Measurements from ENCODE around the gene CCZ1. TPM values are rescaled to one million over a fixed set of nuclear protein-coding genes. Genes with fewer than 3 reads are reported as not detected.
"Not testable (repeated sequence)": the region's sequence is repeated elsewhere in the genome, so short reads cannot be mapped to it uniquely, and the experiment has no call there.

CCZ1 gene
- total and polyA plus RNA-seq, 3 donors from 2014 or later = 47.4 to 56.1 (median 48.0) TPM

- intact Hi-C loops (cut with DNase I; ENCODE audit: low total_unique reads); H3K36me3 ChIP-seq (ENCODE audit: low read depth, missing control alignments); H3K4me3 ChIP-seq; H3K4me1 ChIP-seq; H3K9me3 ChIP-seq; DNase-seq; H3K27ac ChIP-seq; H3K27me3 ChIP-seq: not testable (repeated sequence)
- 92 to 100% methylated on average over 2 of the region's 2 CpGs for WGBS, 2 donors
Observed at GRCh38 chr7:5890244-5890643, 8.3 kb upstream of the CCZ1 start.

- no peak for DNase-seq
- Histone ChIP-seq H3K4me3 (no peak overlapping the region), H3K36me3 (ENCODE audit: low read depth, missing control alignments) (no peaks in the 10 kb centered on the region), H3K4me1 (no peaks in the 10 kb centered on the region), H3K27me3 (no peaks in the 10 kb centered on the region), H3K9me3 (no peaks in the 10 kb centered on the region), H3K27ac (no peak overlapping the region)
- intact Hi-C loops (cut with DNase I; ENCODE audit: low total_unique reads) = no loop called here
- TF ChIP-seq CTCF (IDR thresholded peaks at IDR 0.05) (no peak), POLR2A (IDR thresholded peaks at IDR 0.05) (no peak)
- 92 to 98% methylated on average over 9 of the region's 9 CpGs for WGBS, 2 donors
Observed at GRCh38 chr7:5892498-5892897, 6.0 kb upstream of the CCZ1 start.

GRCh38 chr7:5897369-5897919, 1.1 kb upstream of the CCZ1 start:
- H3K4me1 ChIP-seq; DNase-seq; H3K9me3 ChIP-seq; intact Hi-C loops (cut with DNase I; ENCODE audit: low total_unique reads); H3K36me3 ChIP-seq (ENCODE audit: low read depth, missing control alignments); H3K27me3 ChIP-seq; H3K27ac ChIP-seq; H3K4me3 ChIP-seq: not testable (repeated sequence)
- 37 to 41% methylated on average over 9 to 11 of the region's 13 CpGs for WGBS, 2 donors

GRCh38 chr7:5903002-5903401, 4.5 kb downstream of the CCZ1 start:
- WGBS, 2 donors = 92 to 94% methylated on average over 6 of the region's 6 CpGs
- H3K36me3 ChIP-seq (ENCODE audit: low read depth, missing control alignments); H3K4me3 ChIP-seq; H3K27ac ChIP-seq; H3K9me3 ChIP-seq; DNase-seq; intact Hi-C loops (cut with DNase I; ENCODE audit: low total_unique reads); H3K27me3 ChIP-seq; H3K4me1 ChIP-seq: not testable (repeated sequence)

GRCh38 chr7:5904726-5905125, 6.2 kb downstream of the CCZ1 start:
- H3K36me3 ChIP-seq (ENCODE audit: low read depth, missing control alignments); intact Hi-C loops (cut with DNase I; ENCODE audit: low total_unique reads): not testable (repeated sequence)
- 88 to 92% methylated on average over 5 of the region's 5 CpGs for WGBS, 2 donors

GRCh38 chr7:5908835-5909234, 10.3 kb downstream of the CCZ1 start:
- DNase-seq; H3K36me3 ChIP-seq (ENCODE audit: low read depth, missing control alignments); H3K9me3 ChIP-seq; intact Hi-C loops (cut with DNase I; ENCODE audit: low total_unique reads); H3K4me1 ChIP-seq; H3K27me3 ChIP-seq; H3K27ac ChIP-seq; H3K4me3 ChIP-seq: not testable (repeated sequence)
- WGBS, 2 donors = 69 to 80% methylated on average over 6 of the region's 6 CpGs

More at GRCh38 chr7:5904726-5905125, 6.2 kb downstream of the CCZ1 start:
- not testable (repeated sequence) for H3K4me3 ChIP-seq, H3K9me3 ChIP-seq, H3K27ac ChIP-seq, DNase-seq, H3K27me3 ChIP-seq, H3K4me1 ChIP-seq

GRCh38 chr7:5916529-5916928, 18.0 kb downstream of the CCZ1 start:
- H3K27me3 ChIP-seq; H3K4me1 ChIP-seq; intact Hi-C loops (cut with DNase I; ENCODE audit: low total_unique reads); H3K4me3 ChIP-seq; DNase-seq; H3K9me3 ChIP-seq; H3K27ac ChIP-seq; H3K36me3 ChIP-seq (ENCODE audit: low read depth, missing control alignments): not testable (repeated sequence)
- WGBS, 2 donors = 81 to 89% methylated on average over 3 to 4 of the region's 6 CpGs

- H3K9me3 ChIP-seq; H3K4me1 ChIP-seq; H3K4me3 ChIP-seq; H3K36me3 ChIP-seq (ENCODE audit: low read depth, missing control alignments); DNase-seq; intact Hi-C loops (cut with DNase I; ENCODE audit: low total_unique reads); H3K27me3 ChIP-seq; H3K27ac ChIP-seq: not testable (repeated sequence)
- 80% methylated on average over 1 of the region's 2 CpGs; no CpG with 5 or more reads in 1 of the 2 donors for WGBS, 2 donors
Observed at GRCh38 chr7:5924180-5924579, 25.6 kb downstream of the CCZ1 start.

- WGBS, 2 donors = no CpG with 5 or more reads among the region's 12 CpGs
- intact Hi-C loops (cut with DNase I; ENCODE audit: low total_unique reads) = not testable (repeated sequence)
Observed at GRCh38 chr7:5924630-5925029, 26.1 kb downstream of the CCZ1 start.

GRCh38 chr7:5926263-5926870, 27.8 kb downstream of the CCZ1 start:
- H3K27ac ChIP-seq; intact Hi-C loops (cut with DNase I; ENCODE audit: low total_unique reads): not testable (repeated sequence)
- no CpG with 5 or more reads among the region's 13 CpGs for whole genome bisulfite sequencing, 2 donors

More at GRCh38 chr7:5924630-5925029, 26.1 kb downstream of the CCZ1 start:
- H3K4me1 ChIP-seq; DNase-seq; H3K36me3 ChIP-seq (ENCODE audit: low read depth, missing control alignments); H3K4me3 ChIP-seq; H3K27ac ChIP-seq; H3K9me3 ChIP-seq; H3K27me3 ChIP-seq: not testable (repeated sequence)

GRCh38 chr7:5930290-5930689, 31.8 kb downstream of the CCZ1 start:
- H3K4me3 ChIP-seq; intact Hi-C loops (cut with DNase I; ENCODE audit: low total_unique reads); DNase-seq; H3K27me3 ChIP-seq; H3K27ac ChIP-seq; H3K9me3 ChIP-seq; H3K36me3 ChIP-seq (ENCODE audit: low read depth, missing control alignments); H3K4me1 ChIP-seq: not testable (repeated sequence)
- no CpG with 5 or more reads among the region's 10 CpGs for WGBS, 2 donors

More at GRCh38 chr7:5926263-5926870, 27.8 kb downstream of the CCZ1 start:
- H3K36me3 ChIP-seq (ENCODE audit: low read depth, missing control alignments); H3K27me3 ChIP-seq; H3K9me3 ChIP-seq; DNase-seq; H3K4me1 ChIP-seq; H3K4me3 ChIP-seq: not testable (repeated sequence)

All from testis (tissue), 3 donors.